ENCODE data around the gene PLEKHA6. TPM values are rescaled to one million over a fixed set of nuclear protein-coding genes. Genes with fewer than 3 reads are reported as not detected.

PLEKHA6 gene
- total RNA-seq, 1 donor from 2014 or later, result 4.9 TPM

- TF ChIP-seq CTCF (IDR thresholded peaks at IDR 0.05), result no peak
- Histone ChIP-seq H3K4me1 (peaks cover 0 to 7% of the 10 kb centered on the region in 2 donors), H3K9me3 (no peaks in the 10 kb centered on the region), H3K4me3 (no peak overlapping the region), H3K36me3 (peaks cover 46 to 73% of the 10 kb centered on the region in 2 donors), H3K27ac (no peak overlapping the region), H3K27me3 (no peaks in the 10 kb centered on the region)
- intact Hi-C loops (cut with DNase I), result no loop called here
- no peak for DNase-seq (ENCODE audit: low spot score in 2 of 2)
These were observed 41.3 kb upstream of the PLEKHA6 start for GRCh38 chr1:204400882-204401510.

- DNase-seq (ENCODE audit: low spot score in 2 of 2), result no peak
- intact Hi-C loops (cut with DNase I), result no loop called here
- no peaks in the 10 kb centered on the region for H3K27me3 ChIP-seq
- no peak overlapping the region for H3K4me3 ChIP-seq
- peaks cover 32 to 49% of the 10 kb centered on the region in 2 donors for H3K36me3 ChIP-seq
- H3K27ac ChIP-seq, result no peak overlapping the region
- no peaks in the 10 kb centered on the region for H3K4me1 ChIP-seq
- peak; percentile 43 to 75 (median 64) for TF ChIP-seq CTCF (IDR thresholded peaks at IDR 0.05)
- H3K9me3 ChIP-seq, result no peaks in the 10 kb centered on the region
These were observed 38.7 kb upstream of the PLEKHA6 start for GRCh38 chr1:204398197-204399125.

- no peaks in the 10 kb centered on the region for H3K4me1 ChIP-seq
- H3K9me3 ChIP-seq, result no peaks in the 10 kb centered on the region
- intact Hi-C loops (cut with DNase I), result no loop called here
- no peak overlapping the region for H3K27ac ChIP-seq
- TF ChIP-seq CTCF (IDR thresholded peaks at IDR 0.05), result no peak
- peaks cover 23 to 36% of the 10 kb centered on the region in 2 donors for H3K36me3 ChIP-seq
- no peak overlapping the region for H3K4me3 ChIP-seq
- no peak for DNase-seq (ENCODE audit: low spot score in 2 of 2)
- H3K27me3 ChIP-seq, result no peaks in the 10 kb centered on the region
These were observed 36.4 kb upstream of the PLEKHA6 start for GRCh38 chr1:204396015-204396583.

- intact Hi-C loops (cut with DNase I), result no loop called here
- Histone ChIP-seq H3K27me3 (no peaks in the 10 kb centered on the region), H3K9me3 (no peaks in the 10 kb centered on the region), H3K4me1 (no peaks in the 10 kb centered on the region), H3K36me3 (no peaks in the 10 kb centered on the region), H3K27ac (no peak overlapping the region), H3K4me3 (no peak overlapping the region)
- no peak for DNase-seq (ENCODE audit: low spot score in 2 of 2)
- TF ChIP-seq CTCF (IDR thresholded peaks at IDR 0.05), result no peak
These were observed 31.9 kb upstream of the PLEKHA6 start for GRCh38 chr1:204391629-204392028.

- no peaks in the 10 kb centered on the region for H3K27me3 ChIP-seq
- no peak for DNase-seq (ENCODE audit: low spot score in 2 of 2)
- intact Hi-C loops (cut with DNase I), result no loop called here
- TF ChIP-seq CTCF (IDR thresholded peaks at IDR 0.05), result no peak
- H3K9me3 ChIP-seq, result no peaks in the 10 kb centered on the region
- H3K4me3 ChIP-seq, result no peak overlapping the region
- no peaks in the 10 kb centered on the region for H3K36me3 ChIP-seq
- no peaks in the 10 kb centered on the region for H3K4me1 ChIP-seq
- H3K27ac ChIP-seq, result no peak overlapping the region
These were observed 31.2 kb upstream of the PLEKHA6 start for GRCh38 chr1:204390751-204391466.

Measured in ascending aorta (tissue), 2 donors.